SU-DHL-6 (cell line): ENCODE measurements around the gene TTC39B.

ENCODE experiments used
- CTCF ChIP-seq: fragments of 200-600 bp; sonication (generic); IDR thresholded peaks from one replicate; pipeline ENCODE4 v1.5.1; 2017; ENCODE audit warnings: antibody characterized with exemption, mild to moderate bottlenecking, low read length, moderate library complexity; ENCODE audit not compliant: insufficient read depth, poor library complexity, severe bottlenecking
- EZH2phosphoT487 ChIP-seq: fragments of 200-600 bp; sonication (generic), shearing (Covaris generic); conservative IDR thresholded peaks from 2 replicates; pipeline ENCODE4 v1.6.1; 2018; ENCODE audit warnings: mild to moderate bottlenecking, antibody characterized with exemption, low read length, moderate library complexity, mixed read lengths

GRCh38 chr9:15153961-15154360 is 153.1 kb downstream of the TTC39B start:
- TF ChIP-seq CTCF, result no peak
- no peak for TF ChIP-seq EZH2phosphoT487
